HG02642 (cell line): ENCODE data around the gene NDN.
A peak's percentile ranks its signal among the peaks of the same experiment; 100 is the strongest.

Source experiments
- ATAC-seq: cut with Tn5 transposase; IDR thresholded peaks from one replicate; pipeline ENCODE4 v1.9.1; 2021; ENCODE audit warnings: mild to moderate bottlenecking; ENCODE audit not compliant: unreplicated experiment, poor library complexity

The NDN gene

DNA sequence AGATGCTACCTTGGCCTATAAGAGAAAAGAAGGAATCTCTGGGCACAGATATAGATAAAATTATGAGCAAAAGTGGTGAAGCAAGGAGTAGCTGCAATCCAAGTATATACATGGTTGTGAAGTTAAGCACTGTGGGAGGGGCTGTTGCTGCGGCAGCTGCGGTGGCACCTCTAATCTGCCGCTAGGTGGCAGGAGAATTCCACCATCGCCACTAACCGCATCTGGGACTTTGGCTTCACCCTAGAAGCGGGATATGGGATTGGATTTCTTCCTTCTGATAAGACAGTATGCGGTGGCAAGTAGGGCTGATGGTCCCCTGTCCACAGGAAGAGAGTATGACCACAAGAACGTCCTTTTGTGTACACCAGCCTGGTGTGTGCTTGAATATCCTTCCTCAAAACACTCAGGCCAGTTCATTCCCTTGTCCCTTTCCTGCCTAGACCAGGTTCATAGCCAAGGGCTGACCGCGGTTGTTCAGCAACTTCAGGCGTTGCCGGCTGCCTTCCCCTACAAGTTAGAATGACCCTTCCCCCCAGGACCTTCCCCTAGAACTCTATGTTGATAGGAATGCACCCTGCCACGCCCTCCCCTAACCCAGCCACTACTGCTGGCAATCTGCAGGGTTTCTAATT lies 44.6 kb downstream of the NDN start:
- peak; percentile 75 for ATAC-seq
